GM19463 (cell line): ENCODE data around the gene AATF.

Experiments
- ATAC-seq: cut with Tn5 transposase; IDR thresholded peaks from one replicate; pipeline ENCODE4 v1.9.1; 2021; ENCODE audit warnings: mild to moderate bottlenecking, moderate library complexity; ENCODE audit not compliant: unreplicated experiment

The AATF gene

GRCh38 chr17:37039269-37039668 is 90.5 kb downstream of the AATF start:
- ATAC-seq = no peak

GRCh38 chr17:37041932-37042331 is 93.2 kb downstream of the AATF start:
- no peak for ATAC-seq

- ATAC-seq = no peak
Measured at GRCh38 chr17:37043201-37043600, 94.4 kb downstream of the AATF start.

GRCh38 chr17:37045351-37045922 is 96.7 kb downstream of the AATF start:
- no peak for ATAC-seq

GRCh38 chr17:37047631-37048104 is 98.9 kb downstream of the AATF start:
- no peak for ATAC-seq

- no peak for ATAC-seq
Measured at GRCh38 chr17:37048811-37049210, 100.1 kb downstream of the AATF start.

- ATAC-seq = no peak
Measured at GRCh38 chr17:37050920-37051319, 102.2 kb downstream of the AATF start.

GRCh38 chr17:37051381-37051780 is 102.6 kb downstream of the AATF start:
- ATAC-seq = no peak

- no peak for ATAC-seq
Measured at GRCh38 chr17:37051833-37052232, 103.1 kb downstream of the AATF start.

GRCh38 chr17:37052450-37052849 is 103.7 kb downstream of the AATF start:
- ATAC-seq = no peak

- ATAC-seq = no peak
Measured at GRCh38 chr17:37054894-37055293, 106.1 kb downstream of the AATF start.

GRCh38 chr17:37056622-37057021 is 107.9 kb downstream of the AATF start:
- ATAC-seq = no peak

- no peak for ATAC-seq
Measured at GRCh38 chr17:37059493-37059892, 110.7 kb downstream of the AATF start.

GRCh38 chr17:37060094-37060493 is 111.3 kb downstream of the AATF start:
- no peak for ATAC-seq

GRCh38 chr17:37060928-37061327 is 112.2 kb downstream of the AATF start:
- no peak for ATAC-seq

GRCh38 chr17:37062021-37062420 is 113.3 kb downstream of the AATF start:
- no peak for ATAC-seq

GRCh38 chr17:37064206-37064605 is 115.5 kb downstream of the AATF start:
- no peak for ATAC-seq

- ATAC-seq = no peak
Measured at GRCh38 chr17:37064956-37065355, 116.2 kb downstream of the AATF start.

- ATAC-seq = no peak
Measured at GRCh38 chr17:37065486-37066321, 117.0 kb downstream of the AATF start.

GRCh38 chr17:37066322-37067255 is 117.8 kb downstream of the AATF start:
- no peak for ATAC-seq

GRCh38 chr17:37067555-37068111 is 118.9 kb downstream of the AATF start:
- no peak for ATAC-seq
